Cardiac fibroblast (primary cell): ENCODE data around the gene ADAMTSL4.
A peak's percentile ranks its signal among the peaks of the same experiment; 100 is the strongest.

Source experiments
- DNase-seq, 2 donors: peaks; one replicate each; pipeline versions ENCODE4 v3.0.0 to v3.0.0-alpha.2; 2010; ENCODE audit warnings: low read depth in 2 of 2
- H3K4me3 ChIP-seq, 2 donors: replicated peaks in 1 of 2; 1 replicate in 1 of 2; 2 replicates in 1 of 2; pipeline ENCODE4 v1.5.1; 2011; ENCODE audit warnings: low read depth in 2 of 2, low read length in 2 of 2, mild to moderate bottlenecking in 2 of 2, moderate library complexity in 1 of 2
- TF ChIP-seq, protein P1 (sequence below): IDR thresholded peaks from one replicate; pipeline ENCODE4 v1.5.1; 2011; ENCODE audit warnings: low read depth, mild to moderate bottlenecking, low read length, inconsistent platforms

Gene ADAMTSL4

DNA sequence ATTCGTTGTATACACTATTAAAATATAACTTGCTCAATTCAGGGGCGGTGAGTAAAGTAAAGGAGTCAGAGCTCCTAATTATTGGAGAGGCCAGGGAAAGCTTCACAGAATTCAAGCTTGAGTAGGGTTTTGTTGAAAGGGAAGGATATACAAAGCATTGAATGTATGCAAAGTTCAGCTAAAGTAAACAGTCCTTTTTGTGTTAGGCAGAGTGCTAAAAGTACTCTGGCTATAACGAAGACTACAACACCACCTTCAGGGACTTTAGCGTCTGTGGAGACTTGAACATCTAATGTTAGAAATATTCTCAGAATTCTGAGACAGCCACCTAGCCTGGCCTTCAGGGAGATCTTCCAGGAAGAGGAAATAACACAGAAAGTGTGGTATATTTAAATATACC lies 32.6 kb upstream of the ADAMTSL4 start:
- H3K4me3 ChIP-seq = no peak overlapping the region
- peak in 1 of 2 donors; percentile 24 for DNase-seq

DNA sequence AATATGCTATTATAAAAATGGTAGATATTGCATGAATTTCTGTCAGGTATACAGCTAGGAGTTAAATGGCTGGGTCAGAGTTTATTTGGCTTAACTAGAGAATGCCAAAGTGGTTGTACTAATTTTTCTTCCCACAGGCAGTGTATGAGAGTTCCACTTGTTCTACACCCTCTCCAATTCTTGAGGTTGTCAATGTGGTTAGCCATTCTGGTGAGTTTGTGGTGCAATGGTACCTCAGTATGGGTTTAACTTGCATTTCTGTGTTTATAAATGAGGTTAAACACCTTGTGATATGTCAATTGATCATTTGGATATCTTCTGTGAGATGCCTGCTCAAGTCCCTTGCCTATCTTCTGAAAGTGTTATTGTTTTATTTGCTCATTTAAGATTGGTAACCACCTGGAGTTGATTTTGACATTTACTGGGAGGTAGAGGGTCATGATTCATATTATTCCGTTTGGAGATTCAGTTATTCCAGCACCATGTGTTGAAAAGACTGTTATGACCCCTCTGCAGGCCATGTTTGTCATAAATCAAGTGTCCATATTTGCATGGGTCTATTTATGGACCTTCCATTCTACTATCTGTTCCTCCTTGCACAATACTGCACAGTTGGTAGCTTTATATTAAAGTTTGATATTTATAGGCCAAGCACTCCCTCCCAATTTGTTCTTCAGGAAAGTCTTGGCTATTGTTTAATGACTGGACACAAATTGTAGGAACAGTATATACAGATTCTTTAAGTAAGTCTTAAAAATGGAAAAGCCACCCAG lies 27.8 kb upstream of the ADAMTSL4 start:
- TF ChIP-seq, protein P1, sequence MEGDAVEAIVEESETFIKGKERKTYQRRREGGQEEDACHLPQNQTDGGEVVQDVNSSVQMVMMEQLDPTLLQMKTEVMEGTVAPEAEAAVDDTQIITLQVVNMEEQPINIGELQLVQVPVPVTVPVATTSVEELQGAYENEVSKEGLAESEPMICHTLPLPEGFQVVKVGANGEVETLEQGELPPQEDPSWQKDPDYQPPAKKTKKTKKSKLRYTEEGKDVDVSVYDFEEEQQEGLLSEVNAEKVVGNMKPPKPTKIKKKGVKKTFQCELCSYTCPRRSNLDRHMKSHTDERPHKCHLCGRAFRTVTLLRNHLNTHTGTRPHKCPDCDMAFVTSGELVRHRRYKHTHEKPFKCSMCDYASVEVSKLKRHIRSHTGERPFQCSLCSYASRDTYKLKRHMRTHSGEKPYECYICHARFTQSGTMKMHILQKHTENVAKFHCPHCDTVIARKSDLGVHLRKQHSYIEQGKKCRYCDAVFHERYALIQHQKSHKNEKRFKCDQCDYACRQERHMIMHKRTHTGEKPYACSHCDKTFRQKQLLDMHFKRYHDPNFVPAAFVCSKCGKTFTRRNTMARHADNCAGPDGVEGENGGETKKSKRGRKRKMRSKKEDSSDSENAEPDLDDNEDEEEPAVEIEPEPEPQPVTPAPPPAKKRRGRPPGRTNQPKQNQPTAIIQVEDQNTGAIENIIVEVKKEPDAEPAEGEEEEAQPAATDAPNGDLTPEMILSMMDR = no peak
- DNase-seq = no peak
- H3K4me3 ChIP-seq = no peak overlapping the region

More for the DNA sequence above, 32.6 kb upstream of the ADAMTSL4 start:
- TF ChIP-seq, protein P1 = no peak

DNA sequence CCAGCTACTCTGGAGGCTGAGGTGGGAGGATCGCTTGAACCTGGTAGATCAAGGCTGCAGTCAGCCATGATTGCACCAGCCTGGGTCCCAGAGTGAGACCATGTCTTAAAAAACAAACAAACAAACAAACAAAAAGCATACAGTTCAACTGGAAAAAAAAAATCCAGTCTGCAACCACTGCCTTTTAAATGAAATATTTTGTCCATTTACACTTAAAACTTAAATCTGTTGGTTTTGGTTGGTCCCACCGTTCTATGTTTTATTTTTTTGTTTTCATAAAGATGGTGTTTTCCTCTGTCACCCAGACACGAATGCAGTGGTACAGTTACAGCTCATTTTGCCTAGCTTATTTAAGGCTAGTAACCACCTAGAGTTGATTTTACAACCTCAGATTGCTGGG lies 23.9 kb upstream of the ADAMTSL4 start:
- TF ChIP-seq, protein P1 = no peak
- H3K4me3 ChIP-seq = no peak overlapping the region
- DNase-seq = no peak

DNA sequence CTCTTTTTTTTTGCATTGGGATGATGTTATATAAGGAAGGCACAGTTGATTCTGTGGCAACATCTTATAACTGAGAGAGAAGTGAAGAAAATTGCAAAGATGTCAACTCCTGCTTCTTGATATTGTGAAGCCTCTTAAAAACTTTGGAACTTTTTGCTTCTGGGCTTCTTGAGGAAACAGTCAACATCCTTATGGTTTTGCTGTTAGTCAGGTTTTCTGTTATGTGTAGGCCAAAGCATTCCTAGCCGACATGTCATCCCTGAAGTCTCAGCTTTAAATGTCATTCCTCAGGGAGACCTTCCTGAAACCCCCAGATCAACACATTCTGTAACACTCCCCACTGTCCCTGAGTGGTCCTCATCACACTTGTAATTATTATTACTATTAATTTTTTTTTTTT lies 21.0 kb upstream of the ADAMTSL4 start:
- H3K4me3 ChIP-seq = no peak overlapping the region
- DNase-seq = peak; percentile 35 to 81

DNA sequence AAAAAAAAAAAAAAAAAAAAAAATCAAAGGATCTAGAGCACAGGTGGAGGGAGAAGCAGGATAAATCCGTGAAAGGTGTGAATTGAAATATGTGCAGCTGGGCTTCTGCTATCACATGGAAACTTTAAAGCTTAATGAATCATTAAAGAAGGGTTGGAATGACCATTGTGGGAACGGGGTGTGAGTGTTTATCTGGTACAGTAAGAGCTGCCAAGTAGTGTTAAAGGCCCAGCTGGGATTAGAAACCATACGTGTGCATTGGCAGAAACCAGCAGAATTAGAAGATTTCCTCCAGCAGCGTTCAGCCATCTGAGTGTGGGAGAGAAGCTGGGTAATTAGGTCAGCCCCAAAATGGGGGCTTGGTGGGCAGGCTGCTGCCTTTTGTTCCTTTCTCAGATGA lies 20.2 kb upstream of the ADAMTSL4 start:
- TF ChIP-seq, protein P1 = no peak
- DNase-seq = peak; percentile 68 to 87

More for the DNA sequence above, 21.0 kb upstream of the ADAMTSL4 start:
- TF ChIP-seq, protein P1 = no peak

DNA sequence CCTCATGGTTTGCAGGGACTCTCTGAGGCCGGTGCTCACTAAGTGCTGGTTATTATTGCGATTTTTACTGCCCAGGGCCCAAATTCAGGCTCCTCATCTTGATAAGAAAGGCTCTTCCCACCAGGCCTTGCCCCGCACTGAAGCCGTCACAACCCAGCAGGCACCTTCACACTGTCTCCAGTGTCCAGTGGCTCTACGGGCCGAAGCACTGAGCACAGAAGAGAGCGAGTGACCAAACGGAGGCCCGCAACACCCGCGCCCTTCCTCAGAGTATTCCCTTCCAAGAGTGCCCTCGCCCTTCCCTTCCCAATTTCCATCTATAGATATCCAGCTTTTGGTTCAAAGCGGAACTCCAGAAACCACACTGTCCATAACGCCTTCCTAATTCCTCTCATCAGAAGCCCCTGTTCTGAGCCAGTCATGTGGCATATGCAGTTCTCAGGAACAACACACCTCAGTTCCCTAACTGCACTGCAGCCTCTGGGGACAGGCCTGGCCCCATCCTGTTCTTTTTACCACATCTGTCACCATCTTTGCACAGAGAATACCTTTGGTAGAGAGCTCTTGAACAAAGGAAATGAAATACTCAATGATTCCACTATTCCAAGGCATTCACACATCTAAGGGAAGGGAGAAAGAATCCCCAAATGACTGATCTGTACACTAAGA lies 18.6 kb upstream of the ADAMTSL4 start:
- no peak for DNase-seq
- no peak overlapping the region for H3K4me3 ChIP-seq
- TF ChIP-seq, protein P1 = no peak

More for the DNA sequence above, 20.2 kb upstream of the ADAMTSL4 start:
- H3K4me3 ChIP-seq = no peak overlapping the region
